Astrocyte (in vitro differentiated cells and primary cell): ENCODE data around the gene FRMD4A. TPM values are rescaled to one million over a fixed set of nuclear protein-coding genes. Genes with fewer than 3 reads are reported as not detected.
A peak's percentile ranks its signal among the peaks of the same experiment; 100 is the strongest.

Source experiments
- DNase-seq: peaks from one replicate; pipeline ENCODE4 v3.0.0-alpha.2; 2010; ENCODE audit warnings: low read depth
- FAIRE-seq: peaks from 2 replicates; lab custom pipeline; 2011; peaks lifted over from hg19 to GRCh38; lab: Jason Lieb, UNC
- H2AFZ ChIP-seq: 2 replicates; pipeline ENCODE4 v1.6.0; 2012; ENCODE audit warnings: low read depth, low read length, inconsistent platforms
- H3K27ac ChIP-seq: 2 replicates; pipeline ENCODE4 v1.5.1; 2011; ENCODE audit warnings: low read depth, low read length, inconsistent platforms
- H3K27me3 ChIP-seq: 2 replicates; pipeline ENCODE4 v1.6.0; 2011; ENCODE audit warnings: low read length, inconsistent platforms; ENCODE audit not compliant: insufficient read depth
- H3K36me3 ChIP-seq: 2 replicates; pipeline ENCODE4 v1.5.1; 2011; ENCODE audit warnings: low read length, inconsistent platforms; ENCODE audit not compliant: insufficient read depth
- H3K4me1 ChIP-seq: 2 replicates; pipeline ENCODE4 v1.5.1; 2011; ENCODE audit warnings: low read length, inconsistent platforms; ENCODE audit not compliant: insufficient read depth
- H3K4me2 ChIP-seq: 2 replicates; pipeline ENCODE4 v1.6.0; 2012; ENCODE audit warnings: low read length, inconsistent platforms
- H3K4me3 ChIP-seq: 2 replicates; pipeline ENCODE4 v1.5.1; 2011; ENCODE audit warnings: low read depth, mild to moderate bottlenecking, low read length, inconsistent platforms; ENCODE audit not compliant: insufficient read depth
- H3K79me2 ChIP-seq: 2 replicates; pipeline ENCODE4 v1.6.0; 2012; ENCODE audit warnings: mild to moderate bottlenecking, low read length, inconsistent platforms; ENCODE audit not compliant: insufficient read depth
- H3K9ac ChIP-seq: 2 replicates; pipeline ENCODE4 v1.6.0; 2012; ENCODE audit warnings: mild to moderate bottlenecking, low read length, inconsistent platforms
- H3K9me3 ChIP-seq: 2 replicates; pipeline ENCODE4 v1.5.1; 2012; ENCODE audit warnings: low read depth, mild to moderate bottlenecking, low read length, inconsistent platforms; ENCODE audit not compliant: insufficient read depth
- H4K20me1 ChIP-seq: 2 replicates; pipeline ENCODE4 v1.6.0; 2012; ENCODE audit warnings: low read length, inconsistent platforms; ENCODE audit not compliant: insufficient read depth
- H3K27ac Mint-ChIP-seq: one replicate; pipeline ENCODE4 v1.8.0; 2021; ENCODE audit warnings: mild to moderate bottlenecking, mixed read lengths; ENCODE audit not compliant: unreplicated experiment
- H3K27me3 Mint-ChIP-seq: one replicate; pipeline ENCODE4 v1.8.0; 2021; ENCODE audit warnings: low read depth, mixed read lengths; ENCODE audit not compliant: unreplicated experiment
- H3K36me3 Mint-ChIP-seq: one replicate; pipeline ENCODE4 v1.8.0; 2021; ENCODE audit warnings: low read depth, mixed read lengths; ENCODE audit not compliant: unreplicated experiment
- H3K4me1 Mint-ChIP-seq: one replicate; pipeline ENCODE4 v1.8.0; 2021; ENCODE audit warnings: low read depth, mixed read lengths; ENCODE audit not compliant: unreplicated experiment
- H3K4me3 Mint-ChIP-seq: one replicate; pipeline ENCODE4 v1.8.0; 2021; ENCODE audit warnings: mild to moderate bottlenecking, moderate library complexity, mixed read lengths; ENCODE audit not compliant: unreplicated experiment
- H3K9me3 Mint-ChIP-seq: one replicate; pipeline ENCODE4 v1.8.0; 2021; ENCODE audit warnings: mild to moderate bottlenecking, mixed read lengths; ENCODE audit not compliant: unreplicated experiment
- EZH2 ChIP-seq: IDR thresholded peaks from 2 replicates; pipeline ENCODE4 v1.6.1; 2012; ENCODE audit warnings: mild to moderate bottlenecking, low read length, inconsistent platforms; ENCODE audit not compliant: insufficient read depth
- total RNA-seq: library from RNA; stranded (reverse); gene quantifications from 2 replicates; pipeline ENCODE4 v1.2.1, GENCODE V29; 2021
- TF ChIP-seq, protein P1 (sequence below): IDR thresholded peaks from 2 replicates; pipeline ENCODE4 v1.5.1; 2011; ENCODE audit warnings: low read depth, mild to moderate bottlenecking, inconsistent platforms, low read length, moderate library complexity; ENCODE audit not compliant: insufficient read depth

FRMD4A gene
- total RNA-seq, 1 donor from 2014 or later = 82.5 TPM

DNA sequence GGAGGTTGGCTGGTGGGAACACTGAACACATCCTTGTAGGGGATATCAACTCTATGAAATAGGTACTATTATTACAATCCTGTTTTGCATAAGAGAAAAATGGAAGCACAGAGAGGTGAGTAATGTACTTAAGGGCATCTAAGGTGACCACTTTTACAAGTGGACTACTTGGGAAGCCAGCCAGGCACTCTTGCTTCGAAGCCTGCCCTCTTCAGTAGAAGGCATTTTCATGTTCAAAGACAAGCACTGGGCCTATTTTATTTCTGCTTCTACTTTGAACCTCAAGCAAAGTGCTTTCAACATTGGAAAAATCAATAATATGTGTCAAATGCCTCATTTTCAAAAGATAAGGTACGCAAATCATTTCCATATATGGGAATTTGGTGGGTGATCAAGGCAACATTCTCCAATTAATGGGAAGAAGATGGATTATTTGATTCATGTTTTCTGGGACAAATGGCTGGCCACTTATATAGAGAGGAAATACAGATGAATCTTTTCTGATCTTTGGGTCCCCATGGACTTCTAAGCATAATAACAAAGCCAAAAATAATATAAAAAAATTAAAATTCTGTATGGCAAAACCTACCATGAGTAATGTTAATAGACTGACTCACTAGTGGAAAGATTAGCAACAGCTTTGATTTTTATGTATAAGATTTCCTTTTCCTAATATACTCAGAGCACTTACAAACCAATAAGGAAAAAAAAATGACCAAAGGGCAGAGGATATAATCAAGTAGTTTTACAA lies 270.2 kb downstream of the FRMD4A start:
- DNase-seq (peak; percentile 32), FAIRE-seq (no peak)
- H3K27me3 ChIP-seq = no peaks in the 10 kb centered on the region
- H3K36me3 ChIP-seq = no peaks in the 10 kb centered on the region
- H3K4me2 ChIP-seq = no peak overlapping the region
- H4K20me1 ChIP-seq = no peaks in the 10 kb centered on the region
- Mint-ChIP-seq H3K4me1 (peaks cover 19% of the 10 kb centered on the region), H3K27ac (no peak overlapping the region), H3K9me3 (no peaks in the 10 kb centered on the region), H3K27me3 (no peaks in the 10 kb centered on the region), H3K36me3 (no peaks in the 10 kb centered on the region), H3K4me3 (no peak overlapping the region)
- no peak overlapping the region for H2AFZ ChIP-seq
- H3K9ac ChIP-seq = no peak overlapping the region
- peaks cover 15% of the 10 kb centered on the region for H3K4me1 ChIP-seq
- no peaks in the 10 kb centered on the region for H3K9me3 ChIP-seq
- no peak overlapping the region for H3K4me3 ChIP-seq
- H3K27ac ChIP-seq = no peak overlapping the region
- no peaks in the 10 kb centered on the region for H3K79me2 ChIP-seq
- no peak for TF ChIP-seq EZH2
- TF ChIP-seq, protein P1, sequence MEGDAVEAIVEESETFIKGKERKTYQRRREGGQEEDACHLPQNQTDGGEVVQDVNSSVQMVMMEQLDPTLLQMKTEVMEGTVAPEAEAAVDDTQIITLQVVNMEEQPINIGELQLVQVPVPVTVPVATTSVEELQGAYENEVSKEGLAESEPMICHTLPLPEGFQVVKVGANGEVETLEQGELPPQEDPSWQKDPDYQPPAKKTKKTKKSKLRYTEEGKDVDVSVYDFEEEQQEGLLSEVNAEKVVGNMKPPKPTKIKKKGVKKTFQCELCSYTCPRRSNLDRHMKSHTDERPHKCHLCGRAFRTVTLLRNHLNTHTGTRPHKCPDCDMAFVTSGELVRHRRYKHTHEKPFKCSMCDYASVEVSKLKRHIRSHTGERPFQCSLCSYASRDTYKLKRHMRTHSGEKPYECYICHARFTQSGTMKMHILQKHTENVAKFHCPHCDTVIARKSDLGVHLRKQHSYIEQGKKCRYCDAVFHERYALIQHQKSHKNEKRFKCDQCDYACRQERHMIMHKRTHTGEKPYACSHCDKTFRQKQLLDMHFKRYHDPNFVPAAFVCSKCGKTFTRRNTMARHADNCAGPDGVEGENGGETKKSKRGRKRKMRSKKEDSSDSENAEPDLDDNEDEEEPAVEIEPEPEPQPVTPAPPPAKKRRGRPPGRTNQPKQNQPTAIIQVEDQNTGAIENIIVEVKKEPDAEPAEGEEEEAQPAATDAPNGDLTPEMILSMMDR = no peak

DNA sequence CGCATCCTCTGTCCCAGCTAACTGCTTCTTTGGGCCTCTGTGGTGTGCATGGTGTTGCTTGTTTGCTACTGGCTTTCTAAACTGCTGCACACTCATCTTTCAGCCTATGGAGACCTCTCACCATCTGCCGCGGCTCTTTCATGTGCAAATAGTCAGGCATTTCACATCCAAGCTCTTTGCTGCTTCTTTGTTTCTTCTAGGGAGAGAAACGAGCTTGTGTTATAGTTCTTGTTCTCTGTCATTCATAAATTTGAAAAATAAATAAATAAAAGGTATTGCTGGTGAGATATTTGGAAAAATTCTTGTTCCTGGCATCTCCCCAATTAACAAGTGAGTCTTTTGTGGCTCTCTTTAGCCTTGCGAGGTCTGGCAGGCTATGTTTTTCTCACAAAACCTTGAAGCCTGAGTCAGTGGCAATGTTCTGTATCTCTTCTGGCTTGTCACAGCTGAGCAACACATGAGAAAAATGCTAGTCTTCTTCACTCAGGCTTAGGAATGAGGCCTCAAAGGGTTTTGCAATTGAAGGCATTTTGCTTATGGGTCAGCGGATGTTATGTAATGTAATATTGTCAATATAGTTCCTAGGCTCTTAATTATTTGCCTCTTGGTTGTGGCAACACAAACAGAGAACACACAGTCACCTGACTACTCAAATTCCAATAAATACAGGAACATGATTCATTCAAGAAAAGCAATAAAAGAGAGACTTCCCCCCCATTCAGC lies 274.0 kb downstream of the FRMD4A start:
- DNase-seq = peak; percentile 94

More for the DNA sequence above, 274.0 kb downstream of the FRMD4A start:
- H3K4me2 ChIP-seq = peak overlapping the region; percentile 41
- H3K36me3 ChIP-seq = no peaks in the 10 kb centered on the region
- no peaks in the 10 kb centered on the region for H3K9me3 ChIP-seq
- no peak overlapping the region for H3K4me3 Mint-ChIP-seq
- peak overlapping the region; percentile 43 for H3K9ac ChIP-seq
- peak overlapping the region; percentile 82 for H3K27ac Mint-ChIP-seq
- H3K79me2 ChIP-seq = no peaks in the 10 kb centered on the region
- H3K27me3 ChIP-seq = no peaks in the 10 kb centered on the region
- H2AFZ ChIP-seq = no peak overlapping the region
- H3K4me3 ChIP-seq = no peak overlapping the region
- TF ChIP-seq EZH2 = no peak
- TF ChIP-seq, protein P1 = no peak
- peaks cover 7% of the 10 kb centered on the region for H3K9me3 Mint-ChIP-seq
- peaks cover 5% of the 10 kb centered on the region for H3K36me3 Mint-ChIP-seq
- H4K20me1 ChIP-seq = no peaks in the 10 kb centered on the region
- H3K4me1 Mint-ChIP-seq = peaks cover 10% of the 10 kb centered on the region
- peak; percentile 72 for FAIRE-seq
- H3K4me1 ChIP-seq = peaks cover 10% of the 10 kb centered on the region
- peak overlapping the region; percentile 56 for H3K27ac ChIP-seq
- H3K27me3 Mint-ChIP-seq = peaks cover 2% of the 10 kb centered on the region
